SK-N-SH (cell line): Measurements from ENCODE around the gene SPATA13.

Source experiments
- EP300 ChIP-seq, 2 experiments: IDR thresholded peaks; 2 replicates each; pipeline versions ENCODE4 v1.4.0 to v1.6.1; 2012; ENCODE audit warnings: borderline replicate concordance in 1 of 2, low read depth in 1 of 2, low read length in 1 of 2
- NFIC ChIP-seq: IDR thresholded peaks from 2 replicates; pipeline ENCODE4 v1.4.0; 2012; ENCODE audit warnings: borderline replicate concordance
- RAD21 ChIP-seq: IDR thresholded peaks from 2 replicates; pipeline ENCODE4 v1.6.1; 2012; ENCODE audit warnings: mild to moderate bottlenecking, low read length
- TAF1 ChIP-seq: IDR thresholded peaks from 2 replicates; pipeline ENCODE4 v1.6.1; 2012; ENCODE audit warnings: low read depth, mild to moderate bottlenecking, low read length, moderate library complexity, borderline replicate concordance
- TCF12 ChIP-seq: IDR thresholded peaks from 2 replicates; pipeline ENCODE4 v1.4.0; 2012
- TEAD4 ChIP-seq: IDR thresholded peaks from 2 replicates; pipeline ENCODE4 v1.4.0; 2012; ENCODE audit warnings: mild to moderate bottlenecking, borderline replicate concordance; ENCODE audit not compliant: insufficient read depth
- TF ChIP-seq, protein P1 (sequence below): fragments of 200-600 bp; sonication (generic); IDR thresholded peaks from 2 replicates; pipeline ENCODE4 v1.6.1; 2017; ENCODE audit warnings: antibody characterized with exemption, mild to moderate bottlenecking, moderate library complexity
- TF ChIP-seq, protein P2 (sequence below): IDR thresholded peaks from 2 replicates; pipeline ENCODE4 v1.4.0; 2012; ENCODE audit warnings: low read depth

DNA sequence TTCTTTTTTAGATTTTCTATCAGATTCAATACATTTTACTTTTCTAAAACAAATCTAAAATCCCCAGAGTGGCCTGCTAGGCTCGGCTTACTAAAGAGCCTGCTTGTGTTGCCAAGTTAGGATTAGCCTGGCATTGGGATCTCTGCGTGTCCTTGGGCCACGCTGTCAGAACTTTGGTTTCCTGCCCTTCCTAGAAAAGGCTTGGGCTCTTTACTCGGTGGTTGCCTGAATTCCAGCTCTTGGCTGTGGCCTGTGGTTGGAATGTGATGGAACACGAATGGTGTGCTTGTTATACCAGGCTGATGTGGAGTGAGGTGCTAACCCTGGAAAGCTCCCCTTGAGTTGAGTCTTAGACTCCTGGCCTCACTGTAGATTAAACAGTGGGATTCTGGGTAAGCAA lies 8.5 kb downstream of the SPATA13 start:
- TF ChIP-seq, protein P1, sequence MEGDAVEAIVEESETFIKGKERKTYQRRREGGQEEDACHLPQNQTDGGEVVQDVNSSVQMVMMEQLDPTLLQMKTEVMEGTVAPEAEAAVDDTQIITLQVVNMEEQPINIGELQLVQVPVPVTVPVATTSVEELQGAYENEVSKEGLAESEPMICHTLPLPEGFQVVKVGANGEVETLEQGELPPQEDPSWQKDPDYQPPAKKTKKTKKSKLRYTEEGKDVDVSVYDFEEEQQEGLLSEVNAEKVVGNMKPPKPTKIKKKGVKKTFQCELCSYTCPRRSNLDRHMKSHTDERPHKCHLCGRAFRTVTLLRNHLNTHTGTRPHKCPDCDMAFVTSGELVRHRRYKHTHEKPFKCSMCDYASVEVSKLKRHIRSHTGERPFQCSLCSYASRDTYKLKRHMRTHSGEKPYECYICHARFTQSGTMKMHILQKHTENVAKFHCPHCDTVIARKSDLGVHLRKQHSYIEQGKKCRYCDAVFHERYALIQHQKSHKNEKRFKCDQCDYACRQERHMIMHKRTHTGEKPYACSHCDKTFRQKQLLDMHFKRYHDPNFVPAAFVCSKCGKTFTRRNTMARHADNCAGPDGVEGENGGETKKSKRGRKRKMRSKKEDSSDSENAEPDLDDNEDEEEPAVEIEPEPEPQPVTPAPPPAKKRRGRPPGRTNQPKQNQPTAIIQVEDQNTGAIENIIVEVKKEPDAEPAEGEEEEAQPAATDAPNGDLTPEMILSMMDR: no peak
- no peak for TF ChIP-seq TAF1
- TF ChIP-seq, protein P2, sequence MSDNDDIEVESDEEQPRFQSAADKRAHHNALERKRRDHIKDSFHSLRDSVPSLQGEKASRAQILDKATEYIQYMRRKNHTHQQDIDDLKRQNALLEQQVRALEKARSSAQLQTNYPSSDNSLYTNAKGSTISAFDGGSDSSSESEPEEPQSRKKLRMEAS: no peak
- no peak for TF ChIP-seq EP300 (IDR thresholded peaks at IDR 0.05; ENCODE audit: borderline replicate concordance in 1 of 2, low read depth in 1 of 2, low read length in 1 of 2)
- TF ChIP-seq TCF12: no peak
- no peak for TF ChIP-seq TEAD4
- TF ChIP-seq NFIC: no peak
- no peak for TF ChIP-seq RAD21
